Measurements from ENCODE around the gene PEX6. TPM values are rescaled to one million over a fixed set of nuclear protein-coding genes. Genes with fewer than 3 reads are reported as not detected.
"Not testable (repeated sequence)": the region's sequence is repeated elsewhere in the genome, so short reads cannot be mapped to it uniquely, and the experiment has no call there.

PEX6 gene
- total RNA-seq, 2 experiments from 2014 or later, result 12.8 to 13.6 TPM

DNA sequence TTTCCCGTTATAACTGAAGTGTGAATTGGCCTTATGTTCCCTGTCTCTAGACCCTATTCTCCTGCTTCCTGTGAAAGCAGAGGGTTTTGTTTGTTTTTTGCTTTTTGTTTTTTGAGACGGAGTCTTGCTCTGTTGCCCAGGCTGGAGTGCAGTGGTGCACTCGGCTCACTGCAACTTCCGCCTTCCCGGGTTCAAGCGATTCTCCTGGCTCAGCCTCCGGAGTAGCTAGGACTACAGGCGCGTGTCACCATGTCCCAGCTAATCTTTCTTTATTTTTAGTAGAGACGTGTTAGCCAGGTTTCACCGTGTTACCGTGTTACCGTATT is 19.1 kb downstream of the PEX6 start:
- POLR2A ChIA-PET, result interaction anchor here (0.7 to 2.9 kb wide), 3 partner anchors 19 to 30 kb away, joined by 3 to 18 read pairs (median 4); partner anchors contain the start of genes PEX6 and PPP2R5D
- peak overlapping the region; percentile 55 for H3K4me3 ChIP-seq (ENCODE audit: low read length)
- no peaks in the 10 kb centered on the region for H3K27me3 ChIP-seq (ENCODE audit: control insufficient read depth in 1 of 2, insufficient read depth in 2 of 2, low read length in 2 of 2)
- H3K4me1 ChIP-seq (ENCODE audit: insufficient read depth, low read length), result peaks cover 15% of the 10 kb centered on the region
- CTCF ChIA-PET, result interaction anchor here (0.6 kb wide), 1 partner anchor 92 kb away, joined by 4 read pairs; no protein-coding TSS in a partner anchor
- TF ChIP-seq, protein P1, sequence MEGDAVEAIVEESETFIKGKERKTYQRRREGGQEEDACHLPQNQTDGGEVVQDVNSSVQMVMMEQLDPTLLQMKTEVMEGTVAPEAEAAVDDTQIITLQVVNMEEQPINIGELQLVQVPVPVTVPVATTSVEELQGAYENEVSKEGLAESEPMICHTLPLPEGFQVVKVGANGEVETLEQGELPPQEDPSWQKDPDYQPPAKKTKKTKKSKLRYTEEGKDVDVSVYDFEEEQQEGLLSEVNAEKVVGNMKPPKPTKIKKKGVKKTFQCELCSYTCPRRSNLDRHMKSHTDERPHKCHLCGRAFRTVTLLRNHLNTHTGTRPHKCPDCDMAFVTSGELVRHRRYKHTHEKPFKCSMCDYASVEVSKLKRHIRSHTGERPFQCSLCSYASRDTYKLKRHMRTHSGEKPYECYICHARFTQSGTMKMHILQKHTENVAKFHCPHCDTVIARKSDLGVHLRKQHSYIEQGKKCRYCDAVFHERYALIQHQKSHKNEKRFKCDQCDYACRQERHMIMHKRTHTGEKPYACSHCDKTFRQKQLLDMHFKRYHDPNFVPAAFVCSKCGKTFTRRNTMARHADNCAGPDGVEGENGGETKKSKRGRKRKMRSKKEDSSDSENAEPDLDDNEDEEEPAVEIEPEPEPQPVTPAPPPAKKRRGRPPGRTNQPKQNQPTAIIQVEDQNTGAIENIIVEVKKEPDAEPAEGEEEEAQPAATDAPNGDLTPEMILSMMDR (IDR thresholded peaks at IDR 0.05), result no peak
- Mint-ChIP-seq H3K4me3 (peak overlapping the region; percentile 79), H3K36me3 (ENCODE audit: low read depth) (peaks cover 12% of the 10 kb centered on the region), H3K27ac (no peak overlapping the region), H3K9me3 (no peaks in the 10 kb centered on the region), H3K27me3 (no peaks in the 10 kb centered on the region), H3K4me1 (ENCODE audit: low read depth) (peaks cover 20% of the 10 kb centered on the region)
- DNase-seq (no peak), ATAC-seq (ENCODE audit: poor library complexity) (no peak)
- peaks cover 15% of the 10 kb centered on the region for H3K36me3 ChIP-seq (ENCODE audit: insufficient read depth, low read length)
- intact Hi-C loops (cut with DNase I, micrococcal nuclease), result no loop called here
- H3K27ac ChIP-seq (ENCODE audit: low read depth in 1 of 2, low read length in 2 of 2), result no peak overlapping the region
- H3K9me3 ChIP-seq (ENCODE audit: control insufficient read depth in 1 of 2, insufficient read depth in 1 of 2, low read length in 2 of 2), result no peaks in the 10 kb centered on the region

DNA sequence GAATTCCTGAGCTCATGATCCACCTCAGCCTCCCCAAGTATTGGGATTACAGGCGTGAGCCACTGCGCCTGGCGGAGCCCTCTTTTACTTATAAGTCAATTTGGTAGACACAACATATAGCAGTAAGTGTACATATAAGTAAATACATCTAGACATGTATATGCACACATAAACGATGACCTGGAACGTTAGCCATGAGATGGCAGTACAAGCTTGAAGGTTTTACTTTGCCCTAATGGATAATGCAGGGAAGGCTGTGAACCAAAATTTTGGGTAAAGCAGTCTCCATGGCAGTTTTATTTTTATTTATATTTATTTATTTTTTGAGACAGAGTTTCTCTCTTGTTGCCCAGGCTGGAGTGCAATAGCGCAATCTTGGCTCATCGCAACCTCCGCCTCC is 20.9 kb downstream of the PEX6 start:
- H3K27me3 Mint-ChIP-seq, result no peaks in the 10 kb centered on the region
- intact Hi-C loops (cut with DNase I, micrococcal nuclease), result no loop called here
- H3K27me3 ChIP-seq (ENCODE audit: control insufficient read depth in 1 of 2, insufficient read depth in 2 of 2, low read length in 2 of 2), result no peaks in the 10 kb centered on the region
- no peak overlapping the region for H3K27ac ChIP-seq (ENCODE audit: low read depth in 1 of 2, low read length in 2 of 2)
- H3K4me1 Mint-ChIP-seq (ENCODE audit: low read depth), result peaks cover 20% of the 10 kb centered on the region
- H3K9me3 ChIP-seq (ENCODE audit: control insufficient read depth in 1 of 2, insufficient read depth in 1 of 2, low read length in 2 of 2), result no peaks in the 10 kb centered on the region
- no peak overlapping the region for H3K27ac Mint-ChIP-seq
- ATAC-seq (ENCODE audit: poor library complexity) (no peak), DNase-seq (no peak)
- TF ChIP-seq, protein P1 (IDR thresholded peaks at IDR 0.05), result no peak
- H3K4me3 Mint-ChIP-seq, result no peak overlapping the region
- peaks cover 15% of the 10 kb centered on the region for H3K4me1 ChIP-seq (ENCODE audit: insufficient read depth, low read length)
- no peaks in the 10 kb centered on the region for H3K9me3 Mint-ChIP-seq
- CTCF ChIA-PET, result no interaction called here
- H3K36me3 ChIP-seq (ENCODE audit: insufficient read depth, low read length), result peaks cover 2% of the 10 kb centered on the region
- H3K36me3 Mint-ChIP-seq (ENCODE audit: low read depth), result no peaks in the 10 kb centered on the region
- H3K4me3 ChIP-seq (ENCODE audit: low read length), result no peak overlapping the region
- POLR2A ChIA-PET, result interaction anchor here (0.6 to 1.7 kb wide), 3 partner anchors 21 to 469 kb away, joined by 3 to 4 read pairs (median 4); partner anchors contain the start of genes PEX6 and PPP2R5D

DNA sequence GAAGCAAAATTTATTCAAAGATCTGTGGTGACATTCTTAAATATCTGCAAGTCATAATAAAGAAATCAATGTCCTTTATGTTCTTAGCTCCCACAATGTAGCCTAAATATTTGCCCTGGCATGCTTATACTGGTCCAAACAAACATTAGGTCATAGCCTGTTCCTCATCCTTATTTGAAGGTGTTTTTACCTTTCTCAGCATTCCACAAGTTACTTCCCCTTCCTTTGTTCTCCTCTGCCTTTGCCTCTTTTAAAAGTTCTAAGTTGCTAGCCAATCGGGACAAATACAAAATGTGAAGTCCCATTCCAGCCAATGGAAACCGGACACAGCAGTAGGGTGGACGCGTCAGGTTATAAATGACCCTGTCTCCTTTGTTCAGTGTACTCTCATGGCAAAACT is 24.6 kb downstream of the PEX6 start:
- CTCF ChIA-PET; H3K27ac Mint-ChIP-seq; H3K27ac ChIP-seq (ENCODE audit: low read depth in 1 of 2, low read length in 2 of 2); intact Hi-C loops (cut with DNase I, micrococcal nuclease); H3K36me3 Mint-ChIP-seq (ENCODE audit: low read depth); H3K27me3 ChIP-seq (ENCODE audit: control insufficient read depth in 1 of 2, insufficient read depth in 2 of 2, low read length in 2 of 2); DNase-seq; H3K4me1 ChIP-seq (ENCODE audit: insufficient read depth, low read length); H3K36me3 ChIP-seq (ENCODE audit: insufficient read depth, low read length); ATAC-seq (ENCODE audit: poor library complexity); H3K9me3 ChIP-seq (ENCODE audit: control insufficient read depth in 1 of 2, insufficient read depth in 1 of 2, low read length in 2 of 2); H3K9me3 Mint-ChIP-seq; POLR2A ChIA-PET; H3K27me3 Mint-ChIP-seq; H3K4me1 Mint-ChIP-seq (ENCODE audit: low read depth); H3K4me3 Mint-ChIP-seq; H3K4me3 ChIP-seq (ENCODE audit: low read length): not testable (repeated sequence)

DNA sequence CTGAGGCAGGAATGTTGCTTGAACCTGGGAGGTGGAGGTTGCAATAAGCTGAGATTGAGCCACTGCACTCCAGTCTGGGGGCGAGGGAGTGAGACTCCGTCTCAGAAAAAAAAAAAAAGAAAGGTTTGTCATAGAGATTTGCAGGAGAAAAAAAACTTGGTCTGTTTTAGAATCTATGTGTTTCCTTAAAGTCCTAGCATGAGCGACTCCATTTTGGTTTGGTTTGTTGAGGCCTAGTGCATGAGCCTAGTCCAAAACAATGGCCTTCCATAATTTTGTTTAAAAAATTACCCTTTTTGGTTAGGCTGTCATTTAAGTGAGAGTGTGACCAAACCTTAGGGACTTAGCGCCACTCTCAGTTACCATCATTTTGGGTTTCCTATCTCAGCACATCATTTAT is 26.6 kb downstream of the PEX6 start:
- H3K4me1 ChIP-seq (ENCODE audit: insufficient read depth, low read length), result no peaks in the 10 kb centered on the region
- Mint-ChIP-seq H3K27ac (no peak overlapping the region), H3K4me1 (ENCODE audit: low read depth) (no peaks in the 10 kb centered on the region), H3K4me3 (no peak overlapping the region), H3K27me3 (no peaks in the 10 kb centered on the region), H3K36me3 (ENCODE audit: low read depth) (peaks cover 17% of the 10 kb centered on the region), H3K9me3 (no peaks in the 10 kb centered on the region)
- H3K4me3 ChIP-seq (ENCODE audit: low read length), result no peak overlapping the region
- intact Hi-C loops (cut with DNase I, micrococcal nuclease), result no loop called here
- ATAC-seq (ENCODE audit: poor library complexity), result no peak
- CTCF ChIA-PET, result no interaction called here
- TF ChIP-seq, protein P1 (IDR thresholded peaks at IDR 0.05), result no peak
- H3K36me3 ChIP-seq (ENCODE audit: insufficient read depth, low read length), result no peaks in the 10 kb centered on the region
- no peak for DNase-seq
- H3K27me3 ChIP-seq (ENCODE audit: control insufficient read depth in 1 of 2, insufficient read depth in 2 of 2, low read length in 2 of 2), result no peaks in the 10 kb centered on the region
- H3K9me3 ChIP-seq (ENCODE audit: control insufficient read depth in 1 of 2, insufficient read depth in 1 of 2, low read length in 2 of 2), result no peaks in the 10 kb centered on the region
- POLR2A ChIA-PET, result interaction anchor here (0.9 kb wide), 1 partner anchor 23 kb away, joined by 3 read pairs; the partner anchor contains the start of gene CNPY3
- H3K27ac ChIP-seq (ENCODE audit: low read depth in 1 of 2, low read length in 2 of 2), result no peak overlapping the region
